ENCODE measurements around the gene DPP3. TPM values are rescaled to one million over a fixed set of nuclear protein-coding genes. Genes with fewer than 3 reads are reported as not detected.
"Not testable (repeated sequence)": the region's sequence is repeated elsewhere in the genome, so short reads cannot be mapped to it uniquely, and the experiment has no call there.

DPP3 gene, protein sequence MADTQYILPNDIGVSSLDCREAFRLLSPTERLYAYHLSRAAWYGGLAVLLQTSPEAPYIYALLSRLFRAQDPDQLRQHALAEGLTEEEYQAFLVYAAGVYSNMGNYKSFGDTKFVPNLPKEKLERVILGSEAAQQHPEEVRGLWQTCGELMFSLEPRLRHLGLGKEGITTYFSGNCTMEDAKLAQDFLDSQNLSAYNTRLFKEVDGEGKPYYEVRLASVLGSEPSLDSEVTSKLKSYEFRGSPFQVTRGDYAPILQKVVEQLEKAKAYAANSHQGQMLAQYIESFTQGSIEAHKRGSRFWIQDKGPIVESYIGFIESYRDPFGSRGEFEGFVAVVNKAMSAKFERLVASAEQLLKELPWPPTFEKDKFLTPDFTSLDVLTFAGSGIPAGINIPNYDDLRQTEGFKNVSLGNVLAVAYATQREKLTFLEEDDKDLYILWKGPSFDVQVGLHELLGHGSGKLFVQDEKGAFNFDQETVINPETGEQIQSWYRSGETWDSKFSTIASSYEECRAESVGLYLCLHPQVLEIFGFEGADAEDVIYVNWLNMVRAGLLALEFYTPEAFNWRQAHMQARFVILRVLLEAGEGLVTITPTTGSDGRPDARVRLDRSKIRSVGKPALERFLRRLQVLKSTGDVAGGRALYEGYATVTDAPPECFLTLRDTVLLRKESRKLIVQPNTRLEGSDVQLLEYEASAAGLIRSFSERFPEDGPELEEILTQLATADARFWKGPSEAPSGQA
- total RNA-seq, result 74.5 and 98.1 TPM in 2 replicates

DNA sequence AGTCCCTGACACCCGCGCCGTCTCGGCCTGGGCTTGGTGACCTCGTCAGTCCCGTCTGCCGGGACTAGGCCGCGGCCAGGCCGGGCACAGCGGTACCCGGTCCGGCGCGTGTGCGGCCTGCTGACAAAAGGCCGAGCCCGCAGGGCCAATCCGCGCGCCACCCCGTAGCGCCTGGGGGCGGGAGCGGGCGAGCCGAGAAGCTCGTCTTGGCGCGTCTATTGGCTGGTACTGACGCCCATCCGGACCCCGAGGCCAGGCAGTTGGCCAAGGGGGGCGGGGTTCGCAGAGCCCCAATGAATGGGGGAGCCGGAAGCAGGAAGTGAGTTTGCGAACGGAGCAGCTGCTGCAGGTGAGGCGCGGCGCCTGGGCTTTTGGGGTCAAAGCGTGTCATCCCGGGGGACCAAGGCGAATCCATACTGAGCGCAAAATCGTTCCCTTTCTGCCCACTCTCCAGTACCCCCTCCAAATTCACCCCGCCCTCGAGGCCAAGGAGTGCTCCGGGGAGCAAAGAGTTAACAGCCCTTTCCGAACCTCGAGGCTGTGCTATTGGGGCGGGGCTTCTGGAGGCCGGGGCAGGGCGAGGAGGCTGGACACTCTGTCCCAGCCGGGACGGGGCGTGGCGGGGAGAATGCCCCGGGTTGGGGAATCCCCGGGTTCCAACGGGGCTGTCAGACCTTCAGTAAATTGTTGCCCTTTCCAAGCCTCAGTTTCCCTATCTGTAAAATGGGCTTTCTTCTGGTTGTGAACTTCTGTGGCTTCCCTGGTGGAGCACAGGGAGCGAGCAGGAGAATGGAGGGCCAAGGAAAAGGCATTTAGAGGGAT lies at the start of gene DPP3:
DPP3 (plus strand) TSS at position 318 of the 822 bp plus-strand sequence. CDS start 1,767 bp downstream, outside the sequence.
- peak; percentile 61 for DNase-seq (ENCODE audit: extremely low read depth, low read depth, low spot score)

DNA sequence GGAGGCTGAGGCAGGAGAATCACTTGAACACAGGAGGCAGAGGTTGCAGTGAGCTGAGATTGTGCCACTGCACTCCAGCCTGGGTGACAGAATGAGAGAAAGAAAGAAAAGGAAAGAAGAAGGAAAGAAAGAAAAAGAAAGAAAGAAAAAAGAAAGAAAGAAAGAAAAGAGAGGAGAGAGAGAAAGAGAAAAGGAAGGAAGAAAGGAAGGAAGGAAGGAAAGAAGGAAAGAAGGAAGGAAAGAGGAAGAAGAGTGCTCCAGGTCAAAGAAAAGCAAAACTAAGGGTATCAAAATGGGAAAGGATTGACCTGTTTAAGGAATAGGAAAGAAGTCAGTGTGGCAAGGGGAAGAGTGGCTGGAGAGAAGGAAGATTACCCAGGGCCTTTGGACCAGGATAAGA lies 48.9 kb upstream of the DPP3 start:
- DNase-seq (ENCODE audit: extremely low read depth, low read depth, low spot score), result not testable (repeated sequence)

DNA sequence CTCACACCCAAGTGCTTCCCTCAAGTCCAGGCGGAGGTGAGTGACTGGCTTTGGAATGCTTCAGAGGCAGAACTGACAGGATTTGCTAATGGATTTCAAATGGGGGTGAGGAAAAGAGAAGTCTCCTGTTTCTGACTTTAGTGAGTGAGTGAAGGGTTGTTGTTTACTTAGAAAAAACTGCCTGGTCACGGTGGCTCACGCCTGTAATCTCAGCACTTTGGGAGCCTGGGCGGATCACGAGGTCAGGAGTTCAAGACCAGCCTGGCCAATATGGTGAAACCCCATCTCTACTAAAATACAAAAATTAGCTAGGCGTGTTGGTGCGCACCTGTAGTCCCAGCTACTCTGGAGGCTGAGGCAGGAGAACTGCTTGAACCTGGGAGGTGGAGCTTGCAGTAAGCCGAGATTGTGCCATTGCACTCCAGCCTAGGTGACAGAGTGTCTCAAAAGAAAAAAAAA lies 48.3 kb upstream of the DPP3 start:
- not testable (repeated sequence) for DNase-seq (ENCODE audit: extremely low read depth, low read depth, low spot score)

DNA sequence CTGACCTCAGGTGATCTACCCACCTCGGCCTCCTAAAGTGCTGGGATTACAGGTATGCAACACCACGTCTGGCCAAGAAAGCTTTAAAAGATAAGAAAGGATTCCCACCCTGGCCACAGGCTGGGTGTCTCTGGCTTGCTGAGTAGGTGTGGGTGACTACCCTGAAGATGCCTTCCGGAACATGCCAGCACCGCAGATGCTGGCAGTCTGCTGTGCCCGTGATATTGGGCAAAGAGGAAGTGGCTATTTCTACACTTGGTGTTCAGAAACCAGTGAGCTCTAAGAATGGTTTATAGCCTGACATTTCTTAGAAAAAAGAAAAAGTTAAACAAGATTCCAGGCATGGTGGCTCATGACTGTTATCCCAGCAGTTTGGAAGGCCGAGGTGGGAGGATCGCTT lies 47.6 kb upstream of the DPP3 start:
- no peak for DNase-seq (ENCODE audit: extremely low read depth, low read depth, low spot score)

DNA sequence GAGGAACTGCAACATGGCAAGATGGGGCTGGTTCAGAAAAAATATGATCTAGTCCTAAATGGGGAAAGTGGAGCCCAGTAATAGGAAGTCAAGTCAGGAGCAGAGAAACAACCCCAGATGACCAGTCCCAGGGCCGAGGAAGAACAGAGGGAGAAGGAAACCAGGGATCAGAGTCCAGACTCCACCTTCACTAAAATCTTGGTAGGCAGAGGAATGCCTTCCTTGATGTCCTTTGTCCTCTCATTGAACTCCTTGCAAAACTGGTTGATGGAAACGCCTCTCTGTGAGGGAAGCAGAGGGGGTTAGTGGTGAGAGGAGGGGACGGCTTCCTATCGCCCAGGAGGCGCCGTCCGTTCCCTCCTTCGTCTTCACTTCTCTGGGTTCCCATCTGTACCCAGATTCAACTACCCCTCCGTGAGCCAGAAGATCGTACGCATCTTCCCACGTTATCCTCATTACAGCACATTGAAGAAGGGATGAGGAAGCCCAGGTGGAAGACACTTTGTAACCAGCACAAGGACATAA lies 42.2 kb upstream of the DPP3 start:
- no peak for DNase-seq (ENCODE audit: extremely low read depth, low read depth, low spot score)

DNA sequence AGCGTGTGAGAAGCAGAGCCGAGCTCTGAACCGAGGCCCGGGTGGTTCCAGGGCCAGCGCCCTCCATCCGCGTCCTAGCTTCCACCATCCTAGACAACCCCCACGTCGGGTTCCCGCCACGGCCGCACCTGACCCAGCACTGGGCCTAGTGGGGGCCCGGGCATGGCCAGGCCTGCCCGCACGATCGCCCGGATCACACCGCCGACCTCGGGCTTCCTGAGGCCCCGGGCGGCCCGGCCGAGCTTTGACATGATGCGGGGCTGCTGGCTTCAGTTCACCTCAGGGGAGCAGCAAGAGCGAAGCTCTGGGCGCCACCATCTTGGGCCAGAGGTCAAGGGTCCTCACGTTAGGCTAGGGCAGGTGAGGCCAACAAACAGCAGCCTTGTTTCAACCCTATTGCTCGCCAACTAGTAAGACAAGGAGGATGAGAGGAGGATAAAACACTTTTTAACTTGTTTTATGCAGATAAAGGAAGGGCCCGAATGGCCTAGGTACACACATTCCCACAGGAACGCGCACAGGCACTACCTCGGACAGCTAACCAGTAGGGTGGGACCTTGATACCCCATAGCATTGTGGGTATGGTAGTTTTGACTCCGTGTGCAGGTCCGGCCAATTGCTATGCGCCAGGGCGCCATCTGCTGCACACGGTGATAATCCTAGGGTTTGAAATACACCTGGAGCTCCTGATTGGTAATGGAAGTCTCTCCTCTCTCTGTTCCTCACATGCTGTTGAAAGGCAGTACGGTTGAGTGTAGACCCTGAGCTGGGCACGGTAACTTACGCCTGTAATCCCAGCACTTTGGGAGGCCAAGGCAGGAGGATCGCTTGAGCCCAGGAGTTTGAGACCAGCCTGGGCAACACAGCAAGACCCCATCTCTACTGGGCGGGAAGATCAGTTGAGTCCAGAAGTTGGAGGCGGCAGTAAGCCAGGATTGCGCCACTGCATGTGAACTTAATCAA lies 41.4 kb upstream of the DPP3 start, which contains the start of gene MRPL11:
MRPL11 (minus strand) TSS at position 345 of the 963 bp plus-strand sequence; CDS start at position 251, 94 bp downstream.
- DNase-seq (ENCODE audit: extremely low read depth, low read depth, low spot score), result peak; percentile 78

DNA sequence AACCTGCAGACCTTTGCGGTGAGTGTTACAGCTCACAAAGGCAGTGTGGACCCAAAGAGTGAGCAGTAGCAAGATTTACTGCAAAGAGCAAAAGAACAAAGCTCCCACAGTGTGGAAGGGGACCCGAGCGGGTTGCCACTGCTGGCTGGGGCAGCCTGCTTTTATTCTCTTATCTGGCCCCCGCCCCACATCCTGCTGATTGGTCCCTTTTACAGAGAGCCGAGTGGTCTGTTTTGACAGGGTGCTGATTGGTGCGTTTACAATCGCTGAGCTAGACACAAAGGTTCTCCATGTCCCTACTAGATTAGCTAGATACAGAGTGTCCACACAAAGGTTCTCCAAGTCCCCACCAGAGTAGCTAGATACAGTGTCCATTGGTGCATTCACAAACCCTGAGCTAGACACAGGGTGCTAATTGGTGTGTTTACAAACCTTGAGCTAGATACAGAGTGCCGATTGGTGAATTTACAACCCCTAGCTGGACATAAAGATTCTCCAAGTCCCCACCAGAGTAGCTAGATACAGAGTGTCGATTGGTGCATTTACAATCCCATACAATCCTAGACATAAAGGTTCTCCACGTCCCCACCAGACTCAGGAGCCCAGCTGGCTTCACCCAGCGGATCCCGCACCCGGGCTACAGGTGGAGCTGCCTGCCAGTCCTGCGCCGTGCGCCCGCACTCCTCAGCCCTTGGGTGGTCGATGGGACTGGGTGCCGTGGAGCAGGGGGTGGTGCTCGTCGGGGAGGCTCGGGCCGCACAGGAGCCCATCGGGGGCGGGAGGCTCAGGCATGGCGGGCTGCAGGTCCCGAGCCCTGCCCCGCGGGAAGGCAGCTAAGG lies 39.9 kb upstream of the DPP3 start:
- DNase-seq (ENCODE audit: extremely low read depth, low read depth, low spot score), result not testable (repeated sequence)

DNA sequence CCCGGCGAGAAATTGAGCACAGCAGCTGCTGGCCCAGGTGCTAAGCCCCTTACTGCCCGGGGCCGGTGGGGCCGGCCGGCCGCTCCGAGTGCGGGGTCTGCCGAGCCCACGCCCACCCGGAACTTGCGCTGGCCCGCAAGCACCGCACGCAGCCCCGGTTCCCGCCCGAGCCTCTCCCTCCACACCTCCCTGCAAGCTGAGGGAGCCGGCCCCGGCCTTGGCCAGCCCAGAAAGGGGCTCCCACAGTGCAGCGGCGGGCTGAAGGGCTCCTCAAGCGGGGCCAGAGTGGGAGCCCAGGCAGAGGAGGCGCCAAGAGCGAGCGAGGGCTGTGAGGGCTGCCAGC lies 39.3 kb upstream of the DPP3 start:
- not testable (repeated sequence) for DNase-seq (ENCODE audit: extremely low read depth, low read depth, low spot score)

DNA sequence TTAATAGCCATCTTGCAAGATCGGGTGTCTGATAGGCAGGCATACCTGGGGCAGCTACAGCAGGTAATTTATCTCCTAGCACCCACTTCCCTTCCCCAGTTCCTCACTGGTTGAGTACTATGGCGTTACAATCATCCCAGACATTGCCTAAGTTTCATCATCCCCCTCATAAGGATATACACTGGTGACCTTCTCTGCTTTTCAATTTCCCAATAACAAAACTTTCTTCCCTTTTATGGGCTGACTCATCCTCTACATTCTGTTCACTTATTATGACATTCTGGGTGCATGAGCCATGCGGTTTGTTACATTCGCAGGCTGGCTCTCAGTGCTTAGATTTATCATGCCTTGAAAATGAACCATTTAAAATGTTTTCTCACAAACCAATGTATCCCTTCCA lies 36.6 kb upstream of the DPP3 start:
- no peak for DNase-seq (ENCODE audit: extremely low read depth, low read depth, low spot score)

DNA sequence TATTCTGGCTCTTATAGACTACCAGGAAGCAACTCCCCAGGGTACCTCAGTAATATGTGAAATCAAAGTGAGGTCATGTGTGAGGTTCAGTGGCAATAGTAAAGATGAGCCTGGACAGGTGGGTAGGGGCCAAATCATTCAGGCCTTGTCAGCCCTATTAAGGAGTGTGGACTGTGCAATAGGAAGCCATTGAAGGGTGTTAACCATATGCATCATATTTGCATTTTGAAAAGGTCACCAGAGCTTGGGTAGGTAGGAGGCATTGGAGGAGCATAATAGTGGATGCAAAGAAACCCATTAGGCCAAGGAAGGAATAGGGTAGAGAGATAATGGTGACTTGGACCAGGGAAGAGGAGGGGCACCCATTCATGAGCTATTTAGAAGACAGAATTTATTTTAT lies 33.2 kb upstream of the DPP3 start:
- no peak for DNase-seq (ENCODE audit: extremely low read depth, low read depth, low spot score)

DNA sequence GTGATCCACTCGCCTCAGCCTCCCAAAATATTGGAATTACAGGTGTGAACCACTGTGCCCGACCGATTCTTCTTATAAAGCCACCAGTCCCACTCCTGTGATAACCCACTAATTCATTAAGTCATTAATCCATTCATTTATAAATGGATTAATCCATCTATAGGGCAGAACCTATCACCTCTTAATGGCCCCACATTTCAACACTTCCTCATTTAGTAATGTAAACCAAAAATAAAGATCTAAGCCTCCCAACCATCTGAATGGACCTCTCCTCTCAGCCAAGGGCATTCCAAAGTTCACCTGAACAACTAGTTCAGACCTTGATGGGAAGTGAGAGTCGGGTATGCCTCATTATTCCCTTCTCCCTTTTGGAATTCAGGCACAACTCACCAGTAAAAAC lies 31.7 kb upstream of the DPP3 start:
- DNase-seq (ENCODE audit: extremely low read depth, low read depth, low spot score), result no peak

DNA sequence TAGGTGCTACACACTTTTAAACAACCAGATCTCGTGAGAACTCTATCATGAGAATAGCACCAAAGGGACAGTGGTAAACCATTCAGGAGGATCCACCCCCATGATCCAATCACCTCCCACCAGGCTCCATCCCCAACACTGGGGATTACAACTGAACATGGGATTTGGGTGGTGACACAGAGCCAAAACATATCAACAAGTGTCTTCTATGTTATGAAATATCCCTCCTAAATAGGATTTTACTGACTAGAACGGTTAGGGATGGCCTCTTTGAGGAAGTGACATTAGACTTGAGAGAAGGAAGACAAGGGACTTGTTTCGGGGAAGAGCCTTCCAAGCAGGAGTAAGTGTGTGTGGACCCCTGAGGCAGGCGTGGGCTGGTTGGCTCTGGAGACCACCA lies 29.7 kb upstream of the DPP3 start:
- DNase-seq (ENCODE audit: extremely low read depth, low read depth, low spot score), result no peak

DNA sequence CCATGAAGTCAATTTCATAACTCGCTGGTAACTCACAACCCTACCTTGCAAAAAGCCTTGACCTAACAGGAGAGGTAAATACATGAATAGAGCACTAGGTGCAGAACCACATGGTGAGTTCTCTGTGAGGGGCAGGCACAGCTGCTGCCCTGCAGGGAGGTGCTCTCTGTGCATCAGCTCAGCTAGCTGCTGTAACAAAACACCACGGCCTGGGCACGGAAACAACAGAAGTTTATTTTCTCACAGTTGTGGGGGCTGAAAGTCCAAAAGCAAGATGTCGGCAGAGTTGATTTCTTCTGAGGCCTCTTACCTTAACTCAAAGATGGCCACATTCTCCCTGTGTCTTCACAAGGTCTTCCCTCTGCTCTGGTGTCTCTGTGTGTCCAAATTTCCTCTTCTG lies 28.6 kb upstream of the DPP3 start:
- no peak for DNase-seq (ENCODE audit: extremely low read depth, low read depth, low spot score)

DNA sequence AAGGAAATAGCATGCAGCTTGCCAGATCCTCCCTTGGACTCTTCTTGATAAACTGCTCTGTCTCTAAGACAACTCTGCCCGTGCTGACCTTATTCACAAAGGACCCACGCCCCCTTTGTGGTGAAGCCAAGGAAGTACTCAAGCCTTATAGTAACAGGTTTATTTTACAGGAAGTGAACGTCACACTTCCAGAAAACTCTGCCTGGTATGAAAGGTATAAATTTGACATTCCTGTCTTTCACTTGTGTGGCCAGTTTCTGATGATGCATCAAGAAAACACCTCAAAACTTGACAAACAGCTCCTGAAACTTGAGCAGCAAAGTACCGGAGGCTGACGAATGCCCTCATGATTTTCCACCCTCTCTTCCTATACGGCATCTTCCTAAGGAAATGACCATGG lies 26.0 kb upstream of the DPP3 start:
- no peak for DNase-seq (ENCODE audit: extremely low read depth, low read depth, low spot score)

DNA sequence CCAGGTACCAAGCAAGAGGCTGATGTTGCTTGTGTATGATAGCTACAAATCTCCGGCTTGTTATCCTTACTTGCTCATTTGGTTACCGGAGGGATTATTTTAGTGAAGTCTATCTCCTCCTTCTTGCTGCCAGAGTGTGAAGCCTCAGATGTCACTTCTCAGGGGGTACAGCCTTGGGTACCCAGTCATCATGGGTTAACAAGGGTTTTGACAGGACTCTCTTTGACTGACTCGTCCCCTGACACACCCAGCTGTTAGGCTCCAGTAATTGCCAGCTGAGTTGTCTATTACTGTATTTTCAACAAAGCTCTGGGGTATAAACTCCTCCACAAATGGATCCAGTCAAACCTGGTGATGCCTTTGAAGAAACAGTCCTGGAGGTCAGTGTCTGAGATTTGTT lies 25.4 kb upstream of the DPP3 start:
- no peak for DNase-seq (ENCODE audit: extremely low read depth, low read depth, low spot score)

DNA sequence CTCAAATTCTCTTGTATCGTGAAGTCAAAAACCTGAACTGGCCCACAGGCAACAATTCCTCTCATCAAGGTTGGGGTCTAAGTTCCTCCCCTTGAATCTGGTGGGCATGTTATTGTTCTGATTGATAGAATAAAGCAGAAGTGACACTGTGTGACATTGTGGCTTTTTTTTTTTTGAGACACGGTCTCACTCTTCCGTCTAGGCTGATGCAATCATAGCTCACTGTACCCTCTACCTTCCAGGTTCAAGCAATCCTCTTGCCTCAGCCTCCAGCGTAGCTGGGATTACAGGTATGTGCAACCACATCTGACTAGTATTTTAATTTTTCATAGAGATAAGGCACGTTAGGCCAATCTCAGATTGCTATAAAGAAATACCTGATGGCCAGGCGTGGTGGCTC lies 22.4 kb upstream of the DPP3 start:
- DNase-seq (ENCODE audit: extremely low read depth, low read depth, low spot score), result no peak

DNA sequence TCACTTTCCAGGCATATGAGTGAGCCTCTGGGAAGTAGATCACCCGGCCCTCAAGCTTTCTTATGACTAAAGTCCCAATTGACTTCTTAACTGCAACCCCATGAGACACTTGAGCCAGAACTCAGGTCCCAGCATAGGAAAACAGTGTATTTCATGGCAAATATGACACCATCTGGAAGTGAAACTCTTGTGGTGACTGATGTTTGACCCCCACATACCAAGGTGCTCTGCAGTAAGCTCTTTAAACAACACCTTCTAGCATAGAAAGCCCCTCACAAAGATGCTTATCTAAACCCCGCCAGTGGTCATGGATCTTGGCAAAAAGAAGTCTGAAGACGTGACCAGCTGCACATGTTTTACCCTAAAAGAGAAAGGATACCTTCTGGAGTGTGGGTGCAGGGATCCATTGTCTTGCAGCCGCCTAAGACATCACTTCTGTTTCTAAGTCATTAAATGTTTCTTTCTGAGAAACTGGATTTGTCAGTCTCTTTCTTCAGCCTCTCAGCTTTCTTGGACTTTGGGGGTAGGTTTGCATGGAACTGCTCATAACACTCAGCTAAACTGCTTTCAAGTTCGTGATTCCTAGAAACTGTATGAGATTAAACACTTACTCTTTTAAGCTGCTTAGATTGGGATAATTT lies 21.0 kb upstream of the DPP3 start:
- DNase-seq (ENCODE audit: extremely low read depth, low read depth, low spot score), result no peak

DNA sequence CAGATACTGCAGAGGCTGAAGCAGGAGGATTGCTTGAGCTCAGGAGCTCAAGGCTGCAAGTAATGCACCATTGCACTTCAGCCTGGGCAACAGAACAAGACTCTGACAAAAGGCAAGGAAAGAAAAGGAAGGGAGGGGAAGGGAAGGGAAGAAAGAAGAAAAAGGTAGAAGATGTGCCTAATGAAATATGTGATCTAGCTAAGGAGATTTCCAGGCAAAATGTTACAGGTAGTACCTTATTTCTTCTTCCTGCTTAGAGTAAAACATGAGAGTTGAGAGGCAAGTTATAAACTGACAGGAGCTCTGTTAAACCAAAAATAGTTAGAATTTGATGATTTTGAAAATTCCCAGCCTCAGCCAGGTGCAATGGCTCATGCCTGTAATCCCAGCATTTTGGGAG lies 18.2 kb upstream of the DPP3 start:
- no peak for DNase-seq (ENCODE audit: extremely low read depth, low read depth, low spot score)
